ENCODE data around the gene AFP. TPM values are rescaled to one million over a fixed set of nuclear protein-coding genes. Genes with fewer than 3 reads are reported as not detected.

The AFP gene
- total and polyA plus RNA-seq, 10 of the 15 experiments (the other 5 are each of a cell fraction or from before 2014, with no cell fraction given): 0.72 TPM; not detected in 9

- TF ChIP-seq, protein P1, sequence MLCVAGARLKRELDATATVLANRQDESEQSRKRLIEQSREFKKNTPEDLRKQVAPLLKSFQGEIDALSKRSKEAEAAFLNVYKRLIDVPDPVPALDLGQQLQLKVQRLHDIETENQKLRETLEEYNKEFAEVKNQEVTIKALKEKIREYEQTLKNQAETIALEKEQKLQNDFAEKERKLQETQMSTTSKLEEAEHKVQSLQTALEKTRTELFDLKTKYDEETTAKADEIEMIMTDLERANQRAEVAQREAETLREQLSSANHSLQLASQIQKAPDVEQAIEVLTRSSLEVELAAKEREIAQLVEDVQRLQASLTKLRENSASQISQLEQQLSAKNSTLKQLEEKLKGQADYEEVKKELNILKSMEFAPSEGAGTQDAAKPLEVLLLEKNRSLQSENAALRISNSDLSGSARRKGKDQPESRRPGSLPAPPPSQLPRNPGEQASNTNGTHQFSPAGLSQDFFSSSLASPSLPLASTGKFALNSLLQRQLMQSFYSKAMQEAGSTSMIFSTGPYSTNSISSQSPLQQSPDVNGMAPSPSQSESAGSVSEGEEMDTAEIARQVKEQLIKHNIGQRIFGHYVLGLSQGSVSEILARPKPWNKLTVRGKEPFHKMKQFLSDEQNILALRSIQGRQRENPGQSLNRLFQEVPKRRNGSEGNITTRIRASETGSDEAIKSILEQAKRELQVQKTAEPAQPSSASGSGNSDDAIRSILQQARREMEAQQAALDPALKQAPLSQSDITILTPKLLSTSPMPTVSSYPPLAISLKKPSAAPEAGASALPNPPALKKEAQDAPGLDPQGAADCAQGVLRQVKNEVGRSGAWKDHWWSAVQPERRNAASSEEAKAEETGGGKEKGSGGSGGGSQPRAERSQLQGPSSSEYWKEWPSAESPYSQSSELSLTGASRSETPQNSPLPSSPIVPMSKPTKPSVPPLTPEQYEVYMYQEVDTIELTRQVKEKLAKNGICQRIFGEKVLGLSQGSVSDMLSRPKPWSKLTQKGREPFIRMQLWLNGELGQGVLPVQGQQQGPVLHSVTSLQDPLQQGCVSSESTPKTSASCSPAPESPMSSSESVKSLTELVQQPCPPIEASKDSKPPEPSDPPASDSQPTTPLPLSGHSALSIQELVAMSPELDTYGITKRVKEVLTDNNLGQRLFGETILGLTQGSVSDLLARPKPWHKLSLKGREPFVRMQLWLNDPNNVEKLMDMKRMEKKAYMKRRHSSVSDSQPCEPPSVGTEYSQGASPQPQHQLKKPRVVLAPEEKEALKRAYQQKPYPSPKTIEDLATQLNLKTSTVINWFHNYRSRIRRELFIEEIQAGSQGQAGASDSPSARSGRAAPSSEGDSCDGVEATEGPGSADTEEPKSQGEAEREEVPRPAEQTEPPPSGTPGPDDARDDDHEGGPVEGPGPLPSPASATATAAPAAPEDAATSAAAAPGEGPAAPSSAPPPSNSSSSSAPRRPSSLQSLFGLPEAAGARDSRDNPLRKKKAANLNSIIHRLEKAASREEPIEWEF (IDR thresholded peaks at IDR 0.05; ENCODE audit: insufficient replicate concordance, low read depth, low read length): no peak
These were observed 34.6 kb upstream of the AFP start (continued) for GRCh38 chr4:73401412-73401811.

DNA sequence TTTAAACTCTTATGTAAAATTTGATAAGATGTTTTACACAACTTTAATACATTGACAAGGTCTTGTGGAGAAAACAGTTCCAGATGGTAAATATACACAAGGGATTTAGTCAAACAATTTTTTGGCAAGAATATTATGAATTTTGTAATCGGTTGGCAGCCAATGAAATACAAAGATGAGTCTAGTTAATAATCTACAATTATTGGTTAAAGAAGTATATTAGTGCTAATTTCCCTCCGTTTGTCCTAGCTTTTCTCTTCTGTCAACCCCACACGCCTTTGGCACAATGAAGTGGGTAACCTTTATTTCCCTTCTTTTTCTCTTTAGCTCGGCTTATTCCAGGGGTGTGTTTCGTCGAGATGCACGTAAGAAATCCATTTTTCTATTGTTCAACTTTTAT is 32.0 kb upstream of the AFP start, which contains the start of gene ALB:
Gene ALB (plus strand): TSS at position 246 of the 400 bp plus-strand sequence. CDS start 41 bp downstream, at position 287.
- FAIRE-seq: no peak
- no TSS peak for BruUV-seq (replicated peaks)
- WGBS (ENCODE audit: insufficient coverage, insufficient replicate concordance, low lambda C conversion rate, missing lambda C conversion rate): 38% methylated on average over 7 of the region's 7 CpGs

More for the DNA sequence above, 32.0 kb upstream of the AFP start, which contains the start of gene ALB:
- POLR2A ChIA-PET: no interaction called here
- CTCF ChIA-PET: no interaction called here
- SMC1A ChIA-PET (ENCODE audit: uncharacterized antibody, unreplicated experiment): no interaction called here
- Histone ChIP-seq H4K20me1 (ENCODE audit: control insufficient read depth, insufficient read depth) (no peaks in the 10 kb centered on the region), H3K79me2 (ENCODE audit: control insufficient read depth, insufficient read depth, low read length) (no peaks in the 10 kb centered on the region), H3K27ac (ENCODE audit: control insufficient read depth, insufficient read depth) (no peak within 1 kb of the TSS), H3K9ac (ENCODE audit: control insufficient read depth, insufficient read depth, low read length) (no peak within 1 kb of the TSS), H3K4me3 (no peak within 1 kb of the TSS), H3K4me1 (ENCODE audit: control insufficient read depth, insufficient read depth, low read length) (no peaks in the 10 kb centered on the region), H3K9me3 (replicated peaks; ENCODE audit: control insufficient read depth, insufficient read depth, low read length) (no peaks in the 10 kb centered on the region), H3K27me3 (replicated peaks in 1 of 2; ENCODE audit: control insufficient read depth in 2 of 2, insufficient read depth in 2 of 2, low read length in 1 of 2) (no peaks in the 10 kb centered on the region), H2AFZ (ENCODE audit: control insufficient read depth, low read depth, low read length) (no peak within 1 kb of the TSS), H3K4me2 (ENCODE audit: control insufficient read depth, insufficient read depth) (no peak within 1 kb of the TSS), H3K36me3 (ENCODE audit: control insufficient read depth in 2 of 2, insufficient read depth in 2 of 2, low read length in 1 of 2) (no peaks in the 10 kb centered on the region)
- ATAC-seq (no peak), DNase-seq (ENCODE audit: low read depth, low spot score) (no peak)
- RAD21 ChIA-PET (ENCODE audit: unreplicated experiment): no interaction called here
- in situ Hi-C loops (cut with MboI) (no loop called here), intact Hi-C loops (cut with micrococcal nuclease; ENCODE audit: unreplicated experiment) (no loop called here)
- TF ChIP-seq MYB (IDR thresholded peaks at IDR 0.05; ENCODE audit: borderline replicate concordance, low read depth, low read length) (no peak), PML (IDR thresholded peaks at IDR 0.05; ENCODE audit: low read length) (no peak), SREBF1 (IDR thresholded peaks at IDR 0.05; ENCODE audit: low read length) (no peak), ZNF622 (IDR thresholded peaks at IDR 0.05) (no peak), SP1 (IDR thresholded peaks at IDR 0.05; ENCODE audit: low read depth, low read length) (no peak), BHLHE40 (IDR thresholded peaks at IDR 0.05; ENCODE audit: borderline replicate concordance in 1 of 2, low read depth in 2 of 2, low read length in 1 of 2) (no peak), STAT3 (IDR thresholded peaks at IDR 0.05; ENCODE audit: low read depth, low read length) (no peak), NFXL1 (IDR thresholded peaks at IDR 0.05; ENCODE audit: borderline replicate concordance) (no peak), BCL11A (IDR thresholded peaks at IDR 0.05; ENCODE audit: low read depth, low read length) (no peak), MXI1 (IDR thresholded peaks at IDR 0.05; ENCODE audit: low read depth, low read length) (no peak), ZNF274 (IDR thresholded peaks at IDR 0.05; ENCODE audit: insufficient read depth, insufficient read length) (no peak), SMC3 (IDR thresholded peaks at IDR 0.05; ENCODE audit: borderline replicate concordance, low read length) (no peak)
